Ovary (tissue), 3 donors: ENCODE data around the gene SRGAP2.
"Not testable (repeated sequence)": the region's sequence is repeated elsewhere in the genome, so short reads cannot be mapped to it uniquely, and the experiment has no call there.

Experiments used
- EP300 ChIP-seq: sonication (generic); formaldehyde crosslinking; IDR thresholded peaks from one replicate; pipeline ENCODE4 v1.6.1; 2017; ENCODE audit warnings: antibody characterized with exemption
- POLR2A ChIP-seq: fragments of 450-650 bp; IDR thresholded peaks from one replicate; pipeline ENCODE4 v1.6.1; 2017; ENCODE audit warnings: antibody characterized with exemption, mild to moderate bottlenecking, moderate library complexity
- TF ChIP-seq, protein P1 (sequence below), 3 donors: fragments of 450-650 bp in 2 of 3; fragments of 200-600 bp in 1 of 3; IDR thresholded peaks; one replicate each; pipeline versions ENCODE4 v1.5.1 to v1.8.0; 2016 to 2022; ENCODE audit warnings: antibody characterized with exemption in 3 of 3, mild to moderate bottlenecking in 1 of 3
- donor health status: DM: no; HTN: no; CAD: no.

DNA sequence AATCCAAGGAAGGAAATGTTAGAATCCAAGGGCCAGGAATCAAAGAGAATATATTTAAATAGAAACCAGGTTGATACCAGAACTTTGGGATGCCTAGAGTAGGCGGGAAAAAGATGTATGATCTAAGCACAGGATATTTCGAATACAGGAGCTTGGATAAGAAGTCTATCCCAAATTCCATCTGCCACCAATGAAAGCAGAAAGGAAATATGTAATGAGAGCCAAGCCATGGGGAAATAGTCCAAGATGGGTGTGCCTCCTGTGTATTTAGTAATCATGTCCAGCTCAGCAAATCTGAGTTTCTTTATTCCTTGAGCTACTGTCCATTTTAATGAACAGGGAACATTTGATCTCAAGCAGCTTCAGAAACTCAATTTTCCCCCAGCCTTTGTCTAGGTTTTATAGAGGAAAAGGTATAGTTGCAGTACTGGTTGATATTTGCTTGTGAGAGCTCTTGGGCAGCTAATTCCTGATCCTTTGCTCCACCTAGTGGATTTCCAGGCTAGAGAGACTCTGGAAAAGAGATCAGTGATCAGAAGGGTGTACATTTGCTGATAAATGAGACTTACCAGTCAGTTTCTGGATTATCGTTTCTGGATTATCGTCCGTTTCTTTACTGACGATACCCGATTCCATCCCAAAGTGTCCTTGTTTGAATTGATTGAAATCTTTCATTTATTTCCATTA lies 29.0 kb upstream of the SRGAP2 start:
- TF ChIP-seq, protein P1, sequence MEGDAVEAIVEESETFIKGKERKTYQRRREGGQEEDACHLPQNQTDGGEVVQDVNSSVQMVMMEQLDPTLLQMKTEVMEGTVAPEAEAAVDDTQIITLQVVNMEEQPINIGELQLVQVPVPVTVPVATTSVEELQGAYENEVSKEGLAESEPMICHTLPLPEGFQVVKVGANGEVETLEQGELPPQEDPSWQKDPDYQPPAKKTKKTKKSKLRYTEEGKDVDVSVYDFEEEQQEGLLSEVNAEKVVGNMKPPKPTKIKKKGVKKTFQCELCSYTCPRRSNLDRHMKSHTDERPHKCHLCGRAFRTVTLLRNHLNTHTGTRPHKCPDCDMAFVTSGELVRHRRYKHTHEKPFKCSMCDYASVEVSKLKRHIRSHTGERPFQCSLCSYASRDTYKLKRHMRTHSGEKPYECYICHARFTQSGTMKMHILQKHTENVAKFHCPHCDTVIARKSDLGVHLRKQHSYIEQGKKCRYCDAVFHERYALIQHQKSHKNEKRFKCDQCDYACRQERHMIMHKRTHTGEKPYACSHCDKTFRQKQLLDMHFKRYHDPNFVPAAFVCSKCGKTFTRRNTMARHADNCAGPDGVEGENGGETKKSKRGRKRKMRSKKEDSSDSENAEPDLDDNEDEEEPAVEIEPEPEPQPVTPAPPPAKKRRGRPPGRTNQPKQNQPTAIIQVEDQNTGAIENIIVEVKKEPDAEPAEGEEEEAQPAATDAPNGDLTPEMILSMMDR (IDR thresholded peaks at IDR 0.05) = not testable (repeated sequence)
- TF ChIP-seq POLR2A, EP300: not testable (repeated sequence)
